ENCODE measurements around the gene UBXN1. TPM values are rescaled to one million over a fixed set of nuclear protein-coding genes. Genes with fewer than 3 reads are reported as not detected.
A peak's percentile ranks its signal among the peaks of the same experiment; 100 is the strongest.
"Not testable (repeated sequence)": the region's sequence is repeated elsewhere in the genome, so short reads cannot be mapped to it uniquely, and the experiment has no call there.

Gene UBXN1
- total RNA-seq, 2 donors from 2014 or later, result 66.9 to 88.9 TPM

GRCh38 chr11:62680825-62681240, 2.0 kb upstream of the UBXN1 start:
- ATAC-seq (peak; percentile 65), DNase-seq (peak in 1 of 2 donors; percentile 34)
- intact Hi-C loops (cut with DNase I, micrococcal nuclease), result no loop called here

- ATAC-seq (peak; percentile 15), DNase-seq (no peak)
- intact Hi-C loops (cut with DNase I, micrococcal nuclease), result no loop called here
These were observed 472 bp downstream of the UBXN1 start for GRCh38 chr11:62678433-62678769.

- intact Hi-C loops (cut with DNase I, micrococcal nuclease), result no loop called here
- DNase-seq (no peak), ATAC-seq (no peak)
These were observed 1.2 kb downstream of the UBXN1 start for GRCh38 chr11:62677714-62678113.

GRCh38 chr11:62677156-62677555, 1.7 kb downstream of the UBXN1 start:
- no peak for DNase-seq
- ATAC-seq, result no peak
- intact Hi-C loops (cut with DNase I, micrococcal nuclease), result no loop called here

- ATAC-seq (no peak), DNase-seq (no peak)
- intact Hi-C loops (cut with DNase I, micrococcal nuclease), result no loop called here
These were observed 2.2 kb downstream of the UBXN1 start for GRCh38 chr11:62676698-62677097.

- intact Hi-C loops (cut with DNase I, micrococcal nuclease); DNase-seq; ATAC-seq: not testable (repeated sequence)
These were observed 3.5 kb downstream of the UBXN1 start for GRCh38 chr11:62675415-62675814.

GRCh38 chr11:62673196-62673525, 5.7 kb downstream of the UBXN1 start:
- ATAC-seq (no peak), DNase-seq (no peak)
- intact Hi-C loops (cut with DNase I, micrococcal nuclease), result no loop called here

GRCh38 chr11:62671608-62672389, 7.1 kb downstream of the UBXN1 start, which contains the start of the genes LBHD1 and UQCC3:
LBHD1 (minus strand) TSS chr11:62672267; CDS start chr11:62670031, 2,236 bp downstream.
UQCC3 (plus strand) TSS chr11:62671673; CDS start chr11:62671746, 73 bp downstream.
- DNase-seq (peak; percentile 78 to 83), ATAC-seq (peak; percentile 76)
- intact Hi-C loops (cut with DNase I, micrococcal nuclease), result no loop called here

GRCh38 chr11:62671236-62671607, 7.7 kb downstream of the UBXN1 start:
- DNase-seq (no peak), ATAC-seq (peak; percentile 27)
- intact Hi-C loops (cut with DNase I, micrococcal nuclease), result no loop called here

GRCh38 chr11:62669420-62670161, 9.3 kb downstream of the UBXN1 start:
- intact Hi-C loops (cut with DNase I, micrococcal nuclease), result no loop called here
- DNase-seq (peak; percentile 49 to 75), ATAC-seq (peak; percentile 32)

- ATAC-seq (no peak), DNase-seq (no peak)
- intact Hi-C loops (cut with DNase I, micrococcal nuclease), result no loop called here
These were observed 11.4 kb downstream of the UBXN1 start for GRCh38 chr11:62667460-62667859.

- intact Hi-C loops (cut with DNase I, micrococcal nuclease), result no loop called here
- ATAC-seq, result no peak
- no peak for DNase-seq
These were observed 12.5 kb downstream of the UBXN1 start for GRCh38 chr11:62666259-62666926.

- peak in 1 of 2 donors; percentile 69 for DNase-seq
- ATAC-seq, result peak; percentile 54
- intact Hi-C loops (cut with DNase I, micrococcal nuclease), result no loop called here
These were observed 13.1 kb downstream of the UBXN1 start for GRCh38 chr11:62665599-62666258.

GRCh38 chr11:62665075-62665598, 13.7 kb downstream of the UBXN1 start, which contains the start of the genes C11orf98 and CSKMT:
C11orf98 (minus strand) TSS chr11:62665210; CDS start chr11:62665169, 41 bp downstream.
CSKMT (plus strand) TSS chr11:62665312; CDS start chr11:62665880, 568 bp downstream.
- DNase-seq, result peak; percentile 96
- peak; percentile 91 for ATAC-seq
- intact Hi-C loops (cut with DNase I, micrococcal nuclease), result no loop called here

- intact Hi-C loops (cut with DNase I, micrococcal nuclease), result no loop called here
- ATAC-seq (peak; percentile 60), DNase-seq (peak in 1 of 2 donors; percentile 68)
These were observed 14.3 kb downstream of the UBXN1 start for GRCh38 chr11:62664405-62665074.

GRCh38 chr11:62656796-62657429, 22.0 kb downstream of the UBXN1 start:
- no peak for ATAC-seq
- DNase-seq, result no peak
- intact Hi-C loops (cut with DNase I, micrococcal nuclease), result no loop called here

- intact Hi-C loops (cut with DNase I, micrococcal nuclease), result no loop called here
- ATAC-seq (no peak), DNase-seq (no peak)
These were observed 24.6 kb downstream of the UBXN1 start for GRCh38 chr11:62654297-62654696.
